DMS114 treated with DMSO at 0.1 percent for 48 hours (cell line): ENCODE data around the gene ENDOU.

Source experiments
- DNase-seq: peaks from one replicate; lab custom pipeline; 2025; ENCODE audit not compliant: unreplicated experiment; lab: John Stamatoyannopoulos, UW

ENDOU gene

DNA sequence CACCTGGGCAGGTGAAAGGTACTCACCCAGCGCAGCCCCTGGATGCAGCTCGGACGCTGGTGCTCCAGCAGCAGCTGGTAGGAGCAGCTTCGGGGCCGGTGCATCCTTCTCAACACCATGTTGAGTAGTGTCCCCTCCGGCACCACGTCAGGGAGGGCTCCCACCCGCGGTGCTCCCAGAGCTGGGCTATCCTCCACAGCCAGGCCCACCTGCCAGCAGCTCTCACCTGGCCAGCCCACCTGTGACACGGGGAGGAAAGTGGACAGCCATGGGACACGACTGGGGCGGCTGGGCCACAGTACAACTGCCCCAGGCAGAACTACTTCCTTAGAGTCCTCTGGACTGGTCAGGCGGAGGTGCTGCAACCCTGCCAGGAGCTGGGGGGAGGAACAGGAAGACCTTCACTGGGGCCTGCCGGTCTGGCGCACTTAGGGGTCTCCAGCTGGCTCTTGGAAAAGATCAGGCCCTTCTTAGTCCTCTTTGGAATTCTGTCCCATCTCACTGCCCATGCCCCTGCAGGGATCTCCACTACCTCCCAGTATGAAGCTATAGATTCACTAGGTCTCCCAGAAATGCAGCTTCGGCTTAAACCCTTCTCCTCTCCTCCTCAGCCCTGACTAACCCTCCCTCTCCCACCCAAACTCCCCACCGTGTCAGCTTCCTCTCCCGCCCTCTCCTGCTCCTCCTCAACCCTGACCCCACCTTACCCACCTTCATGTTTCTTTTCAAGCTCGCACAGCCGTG lies 32.7 kb upstream of the ENDOU start:
- DNase-seq = no peak

DNA sequence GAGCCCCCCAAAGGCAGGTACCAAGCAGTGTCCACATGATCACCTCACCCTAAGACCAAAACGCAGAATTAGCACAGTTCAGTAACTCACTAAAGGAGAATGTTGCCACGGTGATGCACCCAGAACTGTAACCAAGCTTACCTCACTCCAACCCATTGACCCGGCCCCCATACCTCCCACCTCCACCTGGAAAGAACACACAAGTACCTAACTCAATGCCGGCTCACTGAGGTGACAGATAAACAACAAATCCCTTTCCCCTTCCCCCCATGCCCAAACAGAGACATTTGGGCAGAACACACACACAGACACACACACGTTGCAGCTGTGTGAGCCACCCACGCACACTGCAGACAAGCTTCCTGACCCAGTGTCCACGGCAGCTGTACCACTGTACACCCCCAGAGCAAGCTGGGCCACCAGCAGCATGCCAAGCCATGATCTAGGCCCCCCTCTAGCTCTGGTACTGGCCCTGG lies 32.1 kb upstream of the ENDOU start:
- DNase-seq = no peak

DNA sequence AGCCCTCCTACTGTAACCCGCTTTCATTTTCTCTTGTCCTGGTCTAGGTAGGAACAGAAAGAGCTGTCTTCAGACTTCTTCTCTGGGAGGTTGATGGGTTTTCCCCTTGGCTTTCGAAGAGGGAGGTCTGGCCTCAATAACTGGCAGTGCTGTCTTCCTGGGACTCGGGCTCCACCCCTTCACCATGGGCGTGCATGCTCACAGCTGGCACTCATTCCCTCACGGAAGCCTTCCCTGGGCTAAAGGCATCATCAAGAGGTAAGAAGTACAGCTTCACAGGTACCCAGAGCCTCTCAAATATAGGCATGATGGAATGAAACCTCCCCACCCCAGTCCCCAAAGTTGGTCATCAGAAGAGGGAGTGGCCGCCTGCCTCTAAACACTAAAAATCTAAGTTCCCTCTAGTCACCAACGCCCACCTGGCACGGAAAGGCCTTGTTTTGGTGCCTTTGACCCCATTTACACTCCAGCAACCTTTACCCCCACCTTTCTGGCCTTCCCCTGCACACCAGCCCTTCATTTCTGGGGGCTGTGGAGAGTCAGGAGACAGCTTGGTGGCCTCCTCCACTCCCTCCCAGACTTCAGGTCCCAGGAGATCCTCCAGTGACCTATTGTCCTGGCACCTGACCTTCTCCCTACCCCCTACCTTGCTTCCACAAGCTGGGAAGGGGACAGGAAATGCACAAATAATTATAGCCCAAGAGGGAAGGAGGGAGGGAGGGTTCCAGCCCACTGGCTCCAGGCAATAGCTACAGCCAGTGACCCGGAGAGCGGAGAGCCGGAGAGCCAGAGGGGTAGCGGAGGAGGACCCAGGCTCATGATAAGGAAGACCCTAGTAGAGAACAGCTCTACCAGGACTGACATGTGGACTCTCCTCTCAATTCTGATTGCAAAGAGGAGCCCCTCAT lies 30.6 kb upstream of the ENDOU start:
- no peak for DNase-seq

DNA sequence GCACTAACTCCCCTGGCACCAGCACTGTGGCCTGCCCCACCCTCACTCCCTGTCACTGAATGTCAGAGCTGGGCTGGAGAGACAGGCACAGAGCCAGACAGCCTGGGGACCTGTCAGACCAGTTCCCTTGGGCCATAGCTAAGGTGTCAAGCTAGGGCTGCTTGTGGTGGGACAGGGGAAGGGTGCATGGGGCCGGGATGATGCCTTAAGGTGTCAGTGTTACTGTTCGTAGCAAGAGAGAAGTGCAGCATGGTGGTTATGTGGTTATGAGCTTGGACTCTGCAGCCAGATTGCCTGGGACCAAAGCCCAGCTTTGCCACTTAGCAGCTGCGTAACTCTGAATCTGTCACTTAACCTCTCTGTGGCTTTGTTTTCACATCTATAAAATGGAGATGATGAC lies 29.6 kb upstream of the ENDOU start:
- no peak for DNase-seq

DNA sequence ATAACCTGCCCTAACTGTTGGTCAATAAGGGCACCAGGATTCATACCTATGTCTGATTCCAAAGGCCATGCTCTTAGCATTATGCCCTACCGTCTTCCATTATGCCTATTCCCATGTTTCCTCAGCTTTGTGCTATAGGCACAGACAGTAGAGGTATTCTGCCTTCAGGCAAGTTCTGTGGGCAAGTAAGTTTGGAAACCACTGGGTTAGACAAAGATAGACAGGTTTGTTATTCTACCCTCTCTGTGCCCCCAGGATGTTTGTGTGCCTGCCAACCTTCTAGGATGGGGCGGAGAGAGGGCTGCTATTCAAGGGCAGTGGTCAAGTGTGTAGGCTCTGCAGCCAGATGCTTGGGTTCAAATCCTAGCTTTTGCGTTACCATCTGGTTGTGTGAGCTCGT lies 28.8 kb upstream of the ENDOU start:
- DNase-seq = no peak

DNA sequence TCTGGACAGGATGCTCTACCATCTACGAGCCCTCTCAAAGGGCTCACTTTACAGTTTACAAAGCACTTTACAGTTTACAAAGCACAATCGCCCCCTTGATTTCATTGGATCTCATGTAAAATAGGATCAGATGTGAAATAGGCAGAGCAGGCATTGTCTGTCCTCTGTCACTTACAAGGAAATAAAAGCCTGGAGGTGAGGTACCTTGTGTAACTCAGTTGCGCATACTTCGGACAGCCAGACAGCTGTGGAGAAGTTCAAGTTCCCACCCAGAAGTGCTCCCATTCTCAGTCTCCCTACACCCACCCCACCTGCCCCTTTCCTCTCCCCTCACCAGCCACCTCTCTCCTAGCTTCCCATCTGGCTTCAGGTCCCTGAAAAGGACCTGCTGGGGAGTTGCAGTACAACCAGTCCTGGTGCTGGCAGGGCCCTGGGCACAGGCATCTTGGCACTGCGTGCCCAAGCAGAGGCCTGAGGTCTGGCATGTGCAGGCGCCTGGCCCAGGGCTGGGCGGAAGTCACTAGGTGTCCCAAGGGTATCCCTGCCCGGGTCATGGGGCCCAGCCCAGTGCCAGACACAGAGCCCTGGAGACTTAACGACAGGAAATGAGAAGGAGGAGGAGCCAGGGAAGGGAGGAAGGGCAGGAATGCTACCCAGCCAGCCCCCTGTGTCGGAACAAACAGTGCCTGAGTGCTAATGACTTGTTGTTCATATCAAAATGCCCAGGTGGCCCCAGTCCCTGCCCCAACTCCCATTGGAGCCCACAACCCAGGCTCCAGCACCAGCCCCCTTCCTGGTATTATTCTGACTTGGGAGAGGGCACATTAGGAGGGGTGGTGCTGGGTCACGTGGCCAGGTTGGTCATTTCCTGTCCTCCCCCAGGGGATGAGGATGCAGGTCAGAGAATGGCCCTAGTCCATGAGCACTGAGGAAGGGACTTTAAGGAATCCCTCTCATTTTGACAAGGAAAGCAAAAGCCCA lies 28.0 kb upstream of the ENDOU start:
- no peak for DNase-seq

DNA sequence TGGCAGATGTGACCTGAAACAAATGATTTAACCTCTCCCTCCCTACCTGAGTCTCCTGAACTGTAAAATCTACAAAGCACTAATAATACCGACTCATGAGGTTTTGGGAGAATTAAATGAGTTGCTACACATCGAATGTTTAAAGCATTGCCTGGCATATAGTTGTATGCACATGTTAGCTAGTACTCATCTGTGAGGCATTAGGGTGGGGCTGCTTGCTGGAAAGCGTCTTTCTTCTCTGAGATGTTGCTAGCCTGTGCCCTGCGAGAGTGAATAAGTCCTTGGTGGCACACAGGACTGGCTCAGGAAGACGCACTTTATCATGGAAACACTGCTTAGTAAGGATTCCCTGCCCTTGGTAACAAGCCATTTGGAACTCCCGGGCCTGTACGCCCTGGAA lies 27.3 kb upstream of the ENDOU start:
- no peak for DNase-seq

DNA sequence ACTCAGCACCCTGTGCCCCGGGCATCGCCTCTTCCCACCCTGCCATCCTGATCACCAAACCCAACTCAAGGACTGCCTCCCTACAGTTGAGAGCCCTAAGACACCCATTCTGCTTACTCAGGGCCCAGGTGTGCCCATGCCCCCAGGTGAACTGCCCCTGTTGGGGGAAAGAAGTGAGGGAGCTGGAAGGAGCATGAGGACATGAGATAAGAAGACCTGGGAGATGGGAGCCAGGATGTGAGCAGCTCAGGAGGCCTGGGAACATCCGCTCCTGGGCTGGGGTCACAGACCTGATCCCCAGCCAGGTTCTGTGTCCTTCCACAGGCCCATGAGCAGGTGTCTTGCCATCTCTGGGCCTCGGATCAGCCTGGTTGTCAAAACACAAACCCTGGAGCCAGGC lies 26.8 kb upstream of the ENDOU start:
- DNase-seq = no peak

DNA sequence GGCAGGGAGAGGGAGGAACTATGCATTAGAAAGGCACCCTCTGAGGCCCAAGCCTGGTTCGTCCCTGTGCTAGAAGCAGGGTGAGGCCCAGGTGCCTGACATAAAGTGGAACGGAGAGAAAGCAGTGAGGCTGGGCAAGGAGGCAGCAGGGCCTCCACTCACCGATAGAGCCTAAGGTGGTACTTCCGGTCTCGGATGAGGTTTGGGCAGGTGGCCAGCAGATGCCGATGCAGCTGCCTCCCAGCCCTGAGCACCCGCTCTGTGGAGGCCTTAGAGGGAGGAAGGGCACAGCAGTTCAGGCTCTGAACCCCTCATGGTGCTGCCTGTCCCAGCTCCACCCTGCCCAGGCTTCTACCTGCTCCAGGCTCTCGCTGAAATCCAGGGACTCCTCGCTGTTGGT lies 26.3 kb upstream of the ENDOU start:
- no peak for DNase-seq

DNA sequence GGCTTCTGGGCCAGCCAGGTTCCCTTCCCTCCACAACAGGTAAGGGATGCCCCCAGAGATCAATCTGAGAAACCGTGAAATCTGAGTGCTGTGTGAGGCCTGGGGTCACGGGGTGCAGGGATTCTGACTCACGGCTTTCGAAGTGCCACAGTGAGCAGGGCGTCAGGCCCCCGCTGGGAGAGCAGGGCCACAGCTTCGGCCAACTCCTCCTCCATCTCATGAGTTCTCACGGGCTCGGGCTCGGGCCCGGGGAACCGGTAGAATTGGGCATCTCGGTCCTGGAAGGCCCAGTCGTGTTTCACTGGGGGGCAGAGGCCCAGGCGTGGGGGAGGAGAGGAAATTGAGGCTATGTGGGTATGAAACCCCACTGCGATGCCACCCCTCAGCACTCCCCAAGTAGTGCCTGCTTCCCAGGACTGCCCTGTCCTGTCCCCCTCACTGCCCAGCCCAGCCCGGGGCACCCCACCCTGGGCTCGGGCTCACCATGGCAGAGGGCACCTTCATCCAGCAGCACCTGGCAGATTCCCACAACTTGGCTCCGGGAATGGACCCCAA lies 25.7 kb upstream of the ENDOU start:
- DNase-seq = no peak

DNA sequence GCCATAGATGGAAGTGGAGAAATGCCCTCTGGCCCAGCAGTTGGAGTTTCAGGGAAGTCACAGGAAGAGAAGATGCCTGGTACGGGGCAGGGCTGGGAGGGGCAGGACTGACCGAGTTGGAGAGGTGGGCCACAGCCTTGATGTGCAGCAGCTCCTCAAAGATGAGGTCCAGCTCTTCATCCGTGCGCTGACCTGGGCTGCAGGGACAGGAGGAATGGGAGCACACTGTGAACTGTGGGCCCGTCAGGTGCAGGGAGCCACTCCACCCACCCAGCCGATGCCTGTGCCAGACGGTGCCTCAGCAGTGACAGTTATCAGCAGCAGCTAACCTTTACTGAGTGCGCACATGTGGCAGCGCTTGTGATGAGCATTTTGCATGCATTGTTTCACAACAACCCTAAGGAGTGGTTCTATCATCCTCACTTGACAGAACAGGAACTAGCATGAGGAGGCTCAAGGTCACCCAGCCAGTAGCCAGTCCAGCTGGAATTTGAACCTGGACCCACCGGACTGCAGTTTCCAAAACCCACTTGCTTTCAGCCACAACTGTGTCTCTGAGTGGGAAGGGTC lies 25.0 kb upstream of the ENDOU start:
- no peak for DNase-seq

DNA sequence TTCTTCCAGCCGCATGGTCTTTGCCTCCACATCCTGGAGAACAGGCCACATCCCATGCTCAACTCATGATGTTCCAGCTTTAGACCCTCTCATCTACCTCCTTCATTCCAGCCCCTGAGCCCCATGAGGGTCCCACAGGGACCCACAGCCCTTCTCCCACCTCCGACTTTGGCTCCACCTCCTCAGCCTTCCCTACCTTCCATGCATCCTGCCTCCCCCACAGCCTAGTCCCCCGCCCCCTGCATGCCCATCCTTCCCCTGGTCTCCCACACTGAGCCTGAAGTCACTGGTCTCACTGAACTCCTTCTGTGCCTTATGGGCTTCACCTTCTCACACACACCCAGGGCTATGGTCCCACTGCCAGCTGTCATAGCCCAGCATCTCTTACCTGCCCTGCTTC lies 23.6 kb upstream of the ENDOU start:
- no peak for DNase-seq

DNA sequence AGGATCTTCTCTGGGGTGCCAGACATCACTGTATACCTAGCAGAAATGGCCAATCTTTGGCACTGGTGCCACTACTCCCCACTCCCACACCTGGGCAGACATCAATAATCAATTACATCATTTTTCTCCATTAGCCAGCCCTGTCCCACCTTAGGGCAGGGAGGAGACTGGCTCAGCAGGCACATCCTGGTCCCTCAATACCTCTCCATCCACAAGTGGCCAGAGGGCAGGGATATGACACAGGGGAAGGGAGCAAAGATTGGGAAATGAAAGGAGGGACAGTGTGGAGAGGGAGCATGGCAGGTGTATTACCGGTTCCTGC lies 23.2 kb upstream of the ENDOU start:
- no peak for DNase-seq

DNA sequence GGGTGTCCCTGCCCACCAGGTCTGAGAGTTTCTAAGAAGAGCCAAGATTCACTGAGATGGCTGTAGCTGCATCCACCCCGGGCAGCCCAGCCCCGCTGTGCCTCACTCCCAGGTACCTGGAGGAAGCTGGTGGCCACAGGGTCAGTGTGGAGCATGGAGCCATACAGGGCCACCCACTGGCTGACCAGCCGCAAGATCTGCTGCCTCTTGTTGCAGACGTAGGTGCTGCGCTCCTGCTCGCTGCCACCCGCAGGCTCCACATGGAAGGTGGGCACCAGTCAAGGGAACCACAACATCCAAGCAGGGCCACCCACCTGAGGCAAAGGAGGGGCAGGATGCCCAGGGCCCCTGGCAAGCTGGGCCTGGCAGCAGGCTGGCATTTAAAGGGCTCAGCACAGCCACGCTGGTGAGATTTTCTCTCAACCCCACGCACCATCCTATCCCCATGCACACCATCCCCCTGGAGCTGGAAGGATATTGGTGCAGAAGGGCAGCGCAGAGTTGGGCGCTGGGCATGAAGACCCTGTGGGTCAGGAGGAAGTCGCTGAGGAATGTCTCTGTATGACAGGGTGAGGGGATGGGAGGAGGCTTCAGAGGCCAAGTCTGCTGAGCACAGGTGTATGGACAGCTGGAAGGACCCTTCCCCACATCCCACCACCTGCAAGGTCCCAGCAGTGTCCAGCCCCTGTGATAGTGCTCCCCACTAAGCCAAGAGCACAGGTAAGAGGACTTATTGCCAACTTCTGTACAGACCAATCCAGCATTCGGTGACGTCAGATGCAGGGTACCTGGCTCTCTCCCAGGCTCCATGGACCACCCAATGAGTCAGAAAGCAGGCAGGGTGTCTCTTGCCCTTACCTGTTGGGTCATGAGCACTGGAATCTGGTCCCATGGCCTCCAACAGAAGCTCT lies 22.6 kb upstream of the ENDOU start:
- no peak for DNase-seq

DNA sequence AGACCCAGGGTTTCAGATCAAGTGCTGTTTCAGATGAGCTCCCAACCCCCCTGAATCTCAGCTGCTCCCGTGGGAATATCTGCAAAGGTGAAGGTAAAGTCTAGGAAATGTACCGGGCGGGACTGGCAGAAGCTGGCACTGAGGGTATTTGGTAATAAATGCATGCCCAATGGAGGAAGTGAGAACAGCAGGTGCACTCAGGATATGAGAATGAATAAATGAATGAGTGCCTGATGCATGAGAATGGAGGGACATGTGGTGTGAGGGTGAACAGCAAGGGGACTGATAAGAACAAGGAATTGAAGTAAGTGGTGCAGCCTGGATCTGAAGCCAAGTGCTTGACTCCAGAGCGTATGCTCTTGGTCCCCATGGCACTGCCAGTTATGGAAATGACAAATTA lies 21.8 kb upstream of the ENDOU start:
- no peak for DNase-seq

DNA sequence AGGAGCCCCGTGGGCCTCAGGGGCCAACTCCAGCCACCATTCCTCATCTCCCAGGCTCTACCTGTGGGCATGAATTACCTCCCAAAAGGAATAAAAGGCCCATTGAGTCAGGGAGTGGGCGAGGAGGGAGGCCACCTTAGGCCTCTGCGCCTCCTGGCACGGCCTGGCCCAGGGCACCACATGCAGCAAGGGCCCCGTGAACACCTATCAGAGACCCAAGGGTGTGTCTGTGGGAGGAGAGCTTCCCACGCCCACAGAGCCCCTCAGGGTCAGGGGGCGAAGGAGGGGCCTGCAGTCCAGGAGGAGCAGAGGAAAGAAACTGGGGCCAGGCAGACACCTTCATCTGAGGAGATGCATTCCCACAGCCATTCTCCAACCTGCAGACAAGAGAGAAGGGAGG lies 21.2 kb upstream of the ENDOU start:
- no peak for DNase-seq

DNA sequence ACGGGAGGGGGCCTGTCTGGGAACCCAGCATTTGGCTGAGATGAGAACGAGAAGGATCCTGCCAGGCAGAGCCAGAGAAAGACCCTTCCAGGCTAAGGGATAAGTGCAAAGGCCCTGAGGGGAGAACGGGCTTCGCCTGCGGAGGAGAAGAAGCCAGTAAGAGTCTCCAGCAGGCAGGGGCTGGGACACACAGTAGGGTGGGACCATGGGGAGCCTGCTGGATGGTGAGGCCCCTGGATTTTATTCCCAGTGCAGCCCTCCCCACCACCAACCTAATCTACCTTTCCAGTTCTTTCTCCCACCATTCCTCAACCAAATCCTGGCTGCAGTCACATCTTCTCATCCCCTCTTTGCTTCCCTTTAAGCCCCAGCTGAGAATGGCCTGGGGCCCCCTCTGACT lies 20.8 kb upstream of the ENDOU start:
- no peak for DNase-seq

DNA sequence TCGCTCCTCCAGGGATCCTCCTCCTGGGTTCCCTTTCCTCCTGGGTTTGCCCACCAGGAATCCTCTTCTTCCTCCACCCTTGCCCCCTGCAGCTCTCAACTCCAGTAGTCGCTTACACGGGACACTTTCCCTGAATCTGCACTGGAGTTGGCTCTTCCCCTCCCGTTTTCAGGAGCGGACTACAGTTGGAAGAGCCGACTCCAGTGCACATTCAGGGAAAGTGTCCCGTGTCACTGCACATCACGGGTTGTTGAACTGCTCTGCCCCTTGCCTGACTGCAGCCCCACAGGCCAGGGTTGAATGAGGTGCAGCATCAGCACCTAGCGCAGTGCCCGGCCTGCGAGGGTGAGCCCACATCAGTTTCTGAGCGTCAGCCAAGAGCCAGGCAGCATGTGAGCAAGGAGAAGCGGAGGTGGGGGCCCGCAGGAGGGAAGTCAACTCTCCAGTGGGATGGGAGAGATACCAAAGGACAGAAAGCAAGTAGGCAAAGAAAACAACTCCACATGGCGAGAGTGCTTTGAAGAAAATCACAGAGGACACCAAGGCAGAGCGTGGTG lies 20.3 kb upstream of the ENDOU start:
- no peak for DNase-seq

DNA sequence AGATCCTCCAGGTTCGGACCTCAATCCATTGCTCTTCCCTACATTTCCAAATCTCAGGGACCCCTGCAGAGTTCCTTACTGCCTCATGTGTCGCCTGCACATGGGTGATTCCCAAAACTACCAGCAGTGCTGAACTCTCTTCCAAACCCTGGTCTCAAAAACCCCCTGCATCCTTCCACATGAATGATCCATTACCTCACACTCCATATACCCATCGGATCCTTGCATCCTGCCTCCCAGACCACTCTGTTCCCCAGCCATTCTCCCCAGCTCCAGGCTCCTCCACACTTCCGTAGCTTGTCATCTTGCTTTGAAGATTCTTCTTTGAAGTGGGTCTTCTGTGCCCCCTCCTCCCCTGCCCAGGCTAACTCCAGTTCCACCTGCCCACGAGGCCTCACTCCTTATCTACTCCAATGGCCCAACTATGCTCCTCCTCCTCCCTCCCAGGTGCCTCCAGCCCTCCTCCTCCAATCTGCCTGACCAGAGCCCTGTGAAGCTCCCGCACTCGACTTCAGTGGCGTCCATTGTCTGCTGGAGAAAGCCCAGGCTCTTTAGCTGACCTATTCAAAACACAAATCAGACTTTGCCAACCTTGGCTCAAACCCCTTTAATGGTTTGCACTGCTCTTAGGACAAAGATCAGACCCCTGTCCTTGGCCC lies 19.6 kb upstream of the ENDOU start:
- no peak for DNase-seq
